Hematopoietic multipotent progenitor cell treated with erythropoietin and hydrocortisone succinate and interleukin-3 and kit ligand, for 6 days (in vitro differentiated cells): ENCODE results near the gene GLRX3.

Experiments used
- DNase-seq: peaks from one replicate; pipeline ENCODE4 v3.0.0-alpha.2; 2015

The GLRX3 gene

DNA sequence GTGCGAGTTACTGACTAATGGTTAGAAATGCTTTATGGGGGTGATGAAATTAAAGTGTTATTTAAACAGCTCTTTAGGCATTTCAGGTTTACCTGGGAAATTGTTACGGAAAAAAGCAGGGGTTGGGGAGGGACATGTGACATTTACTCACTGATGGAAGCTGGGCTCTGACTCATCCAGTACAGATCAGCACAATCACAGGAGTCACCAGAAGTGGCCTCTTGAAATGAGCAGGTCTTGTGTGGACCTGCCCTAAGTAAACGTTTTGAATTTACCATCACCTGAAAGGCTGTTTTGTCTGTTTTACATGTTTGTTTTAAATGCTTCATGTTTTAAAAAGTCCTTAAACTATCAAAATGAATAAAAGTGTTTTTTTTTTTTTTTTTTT is 2.3 kb downstream of the GLRX3 start:
- DNase-seq, result peak; percentile 38

DNA sequence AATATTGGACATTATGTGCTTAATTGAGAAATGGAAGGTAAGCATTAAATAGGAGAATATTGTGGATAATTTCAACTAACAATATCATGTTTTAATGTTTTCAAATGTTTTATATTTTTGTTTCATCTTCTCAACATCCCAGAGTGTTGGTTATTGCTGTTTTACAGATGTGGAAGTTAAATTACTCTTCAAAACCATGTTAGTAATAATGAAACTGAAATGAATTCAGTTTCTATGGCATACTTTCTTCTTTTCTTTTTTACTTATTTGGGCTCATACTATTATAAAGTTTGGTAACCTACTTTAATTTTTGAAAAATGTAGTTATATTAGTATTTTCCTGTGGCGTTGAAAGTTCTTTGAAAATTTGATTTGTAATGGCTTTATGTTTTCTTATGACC is 4.2 kb downstream of the GLRX3 start:
- DNase-seq, result no peak

DNA sequence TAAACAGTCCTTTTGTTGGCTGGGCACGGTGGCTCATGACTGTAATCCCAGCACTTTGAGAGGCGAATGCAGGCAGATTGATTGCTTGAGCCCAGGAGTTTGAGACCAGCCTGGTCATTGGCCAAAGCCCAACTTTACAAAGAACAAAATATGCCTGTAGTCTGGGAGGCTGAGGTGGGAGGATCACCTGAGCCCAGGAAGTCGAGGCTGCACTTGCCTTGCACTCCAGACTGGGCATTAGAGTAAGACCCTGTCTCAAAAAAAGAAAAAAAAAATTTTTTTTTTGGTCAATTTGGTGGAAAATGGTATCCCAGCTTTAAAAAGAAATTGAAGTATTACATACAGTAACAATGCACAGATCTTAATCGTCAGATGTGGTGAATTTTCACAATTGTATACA is 4.8 kb downstream of the GLRX3 start:
- no peak for DNase-seq

DNA sequence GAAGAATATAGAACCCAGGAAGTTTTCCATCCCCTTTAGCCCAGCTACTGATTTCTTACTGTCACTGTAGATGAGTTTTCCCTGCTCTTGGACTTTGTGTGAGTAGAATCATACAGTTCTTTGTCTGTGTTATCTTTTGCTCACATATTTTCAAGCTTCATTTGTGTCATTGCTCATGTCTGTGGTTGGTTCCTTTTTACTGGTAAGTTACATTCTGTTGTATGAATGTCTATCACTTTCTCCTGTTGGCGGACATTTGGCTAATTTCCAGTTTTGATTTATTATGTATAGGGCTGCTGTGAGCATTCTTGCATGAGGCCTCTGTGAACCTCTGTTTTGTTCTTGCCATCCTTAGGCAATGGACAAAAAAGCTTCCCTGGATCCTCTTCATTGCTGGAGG is 5.3 kb downstream of the GLRX3 start:
- peak; percentile 91 for DNase-seq

DNA sequence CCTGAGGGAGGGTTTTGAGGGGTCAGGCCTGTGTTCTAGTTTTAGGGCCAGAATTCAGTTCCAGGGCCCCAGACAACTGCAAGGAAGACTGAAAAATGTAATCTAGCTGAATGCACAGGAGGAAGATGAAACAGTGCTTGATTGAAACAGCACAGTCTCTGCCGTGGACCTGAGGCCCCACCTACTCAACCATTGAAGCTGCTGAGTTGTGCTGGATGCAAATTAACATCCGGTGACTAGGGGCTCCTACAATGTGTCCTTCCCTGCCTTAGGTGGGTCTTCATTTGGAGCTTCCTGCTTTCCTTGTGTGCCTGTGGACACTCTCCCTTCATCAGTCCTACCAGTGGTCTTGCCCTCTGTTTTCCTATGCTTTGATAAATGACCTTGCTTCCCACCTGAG is 5.7 kb downstream of the GLRX3 start:
- no peak for DNase-seq

DNA sequence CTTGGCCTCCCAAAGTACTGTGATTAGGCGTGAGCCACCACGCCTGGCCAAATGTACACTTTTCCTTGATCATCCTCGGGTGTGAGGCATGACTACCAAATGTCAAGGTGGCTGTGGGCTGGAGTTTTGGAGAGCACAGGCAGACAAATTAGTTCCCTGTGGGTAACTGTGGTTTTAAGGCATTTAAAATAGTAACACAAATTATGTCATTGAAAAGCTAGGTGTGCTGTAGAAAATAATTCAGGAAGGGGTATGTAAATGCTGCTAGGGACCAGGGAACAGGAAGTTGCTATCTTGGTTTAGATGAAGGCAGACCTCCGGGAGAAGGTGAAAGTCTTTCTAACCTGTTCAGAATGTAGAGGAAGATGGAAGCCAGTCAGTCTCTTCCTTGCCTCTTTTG is 9.9 kb downstream of the GLRX3 start:
- no peak for DNase-seq

DNA sequence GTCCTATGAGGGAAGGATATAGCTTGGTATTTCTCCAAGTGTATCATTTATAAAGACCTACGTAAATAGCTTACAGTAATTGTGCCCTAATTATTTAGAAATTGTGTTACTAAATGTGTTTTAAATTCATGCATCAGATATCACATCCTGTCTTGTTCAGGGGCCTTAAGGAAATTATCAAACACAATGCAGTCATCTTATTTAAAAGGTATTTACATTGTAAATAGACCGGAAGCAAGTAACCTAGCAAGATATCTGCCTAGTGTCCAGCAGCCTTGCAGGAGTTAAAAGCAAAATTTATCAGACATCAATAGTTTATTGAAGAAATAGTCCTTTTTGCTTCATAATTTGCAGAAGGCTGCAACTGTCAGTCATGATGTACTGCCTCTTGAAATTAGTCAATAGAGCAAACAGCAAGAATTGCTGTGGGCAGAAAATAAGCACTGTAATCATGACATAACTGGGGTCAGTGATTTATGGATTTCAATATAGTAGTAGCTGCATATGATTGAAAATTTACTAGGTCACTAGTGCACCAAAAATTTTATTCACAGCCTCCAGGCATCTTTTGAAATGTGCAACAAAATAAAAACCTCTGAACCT is 23.1 kb downstream of the GLRX3 start:
- DNase-seq, result no peak

DNA sequence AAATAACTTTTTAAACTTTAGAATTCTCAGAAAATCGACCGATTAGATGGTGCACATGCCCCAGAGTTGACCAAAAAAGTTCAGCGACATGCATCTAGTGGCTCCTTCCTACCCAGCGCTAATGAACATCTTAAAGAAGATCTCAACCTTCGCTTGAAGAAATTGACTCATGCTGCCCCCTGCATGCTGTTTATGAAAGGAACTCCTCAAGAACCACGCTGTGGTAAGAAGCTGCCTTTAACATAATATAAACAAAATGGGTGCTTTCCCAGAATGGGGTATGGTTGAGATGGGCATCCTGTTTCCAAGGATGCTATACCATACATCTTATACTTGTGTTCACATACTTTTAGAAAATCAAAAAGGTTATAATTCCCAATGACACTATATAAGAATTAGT is 24.6 kb downstream of the GLRX3 start:
- peak; percentile 49 for DNase-seq

DNA sequence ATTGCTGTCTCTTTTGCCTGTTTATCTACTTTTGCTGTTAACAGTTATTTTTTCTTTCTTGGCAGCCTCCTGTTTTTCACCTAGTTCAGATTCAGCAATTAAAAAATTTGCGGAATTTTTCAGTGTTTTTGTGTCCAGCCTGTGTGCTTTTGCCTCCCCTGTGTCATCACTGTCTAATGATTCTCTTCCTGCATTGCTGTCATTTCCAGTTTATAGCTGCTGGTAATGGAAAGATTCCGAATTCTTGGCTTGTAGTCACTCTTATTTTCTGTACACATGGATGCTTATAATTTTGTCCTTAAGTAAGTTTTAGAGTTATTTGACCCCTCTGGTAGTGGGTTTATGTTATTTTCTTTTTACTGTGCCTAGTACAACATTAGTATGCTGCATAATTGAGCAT is 25.1 kb downstream of the GLRX3 start:
- no peak for DNase-seq

DNA sequence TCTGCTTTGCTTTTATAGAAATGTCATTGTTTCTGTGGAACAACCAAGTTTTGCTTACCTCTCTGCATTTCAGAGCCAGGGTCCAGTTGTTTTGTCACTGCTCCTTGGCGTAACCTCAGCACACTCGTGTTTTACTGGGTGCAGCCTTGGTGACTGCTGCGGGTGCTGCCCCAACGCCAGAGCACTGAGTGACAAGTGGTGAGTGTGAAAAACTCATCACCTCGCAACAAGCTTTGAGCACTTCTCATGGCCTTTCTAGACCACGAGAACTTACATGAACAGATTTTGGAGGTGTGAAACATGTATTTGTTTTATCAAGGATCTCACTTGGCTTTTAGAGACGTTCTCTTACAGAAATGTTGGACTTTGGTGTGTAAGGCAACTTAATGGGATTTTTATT is 31.0 kb downstream of the GLRX3 start:
- no peak for DNase-seq

DNA sequence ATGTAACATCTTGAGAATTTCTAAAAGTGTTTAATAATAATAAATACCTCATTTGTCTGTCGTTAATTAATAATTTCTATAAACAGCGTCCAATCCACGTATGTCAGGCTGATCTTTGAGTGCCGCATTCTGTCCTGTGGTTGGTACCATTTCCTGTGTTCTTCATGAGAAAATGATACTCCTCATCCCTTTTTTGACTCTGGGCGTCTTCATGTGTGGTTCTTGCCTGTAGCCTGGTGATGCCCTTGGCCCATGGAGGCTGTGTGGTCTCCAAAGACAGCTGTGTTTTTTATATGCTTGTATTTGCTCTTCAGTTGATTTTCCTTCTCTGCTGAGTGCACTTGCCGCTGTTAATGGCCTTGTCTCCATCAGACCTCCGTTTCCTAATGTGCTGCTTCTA is 31.5 kb downstream of the GLRX3 start:
- no peak for DNase-seq

DNA sequence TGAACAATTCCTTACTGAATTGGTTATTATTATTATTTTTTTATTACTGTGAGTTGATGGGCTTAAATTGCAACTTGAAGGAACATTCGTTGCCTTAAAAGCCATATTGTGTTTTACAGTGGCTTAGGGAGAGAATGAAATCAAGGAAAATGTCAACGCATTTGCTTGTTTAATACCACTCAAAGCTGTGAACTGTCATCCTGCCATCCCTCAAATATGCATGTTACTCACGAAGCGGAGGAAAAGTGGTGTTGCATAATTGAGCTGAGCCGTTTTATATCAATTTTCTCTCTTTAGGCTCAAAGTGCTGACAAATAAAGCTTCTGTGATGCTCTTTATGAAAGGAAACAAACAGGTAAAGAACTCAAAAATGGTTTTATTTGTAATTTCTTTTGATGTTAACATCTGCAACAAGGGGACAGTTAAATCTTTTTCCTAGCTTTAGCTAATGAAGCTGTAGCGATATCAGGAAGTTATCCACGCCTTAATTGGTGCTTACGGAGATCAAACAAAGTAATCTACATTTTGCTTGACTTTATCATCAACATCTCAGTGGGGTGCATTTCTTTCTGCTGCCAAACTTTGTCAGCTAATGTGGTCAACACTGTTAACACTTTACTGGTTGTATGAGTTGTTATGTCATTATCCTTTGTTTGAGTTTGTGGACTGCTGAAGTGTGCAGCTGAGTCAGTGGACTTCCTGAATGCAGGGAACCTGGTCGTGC is 33.1 kb downstream of the GLRX3 start:
- peak; percentile 19 for DNase-seq

DNA sequence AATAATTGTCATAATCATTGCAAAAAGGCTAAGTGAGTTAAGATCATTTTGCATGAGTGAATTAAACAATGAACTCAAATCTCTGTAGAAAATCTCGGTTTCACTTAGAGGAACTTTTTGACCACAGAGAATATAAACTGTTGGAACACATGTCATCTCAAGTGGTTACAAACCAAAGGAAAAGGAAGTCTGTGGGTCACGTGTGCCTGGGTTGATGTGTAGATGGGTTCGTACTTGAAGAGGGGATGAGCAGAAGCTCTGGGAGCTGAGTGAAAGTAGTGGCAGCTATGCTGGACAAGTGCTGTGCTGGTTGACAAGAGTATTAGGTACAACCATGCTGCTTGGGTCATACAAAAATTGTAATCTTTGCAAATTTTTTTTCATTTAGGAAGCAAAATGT is 35.0 kb downstream of the GLRX3 start:
- DNase-seq, result peak; percentile 64

DNA sequence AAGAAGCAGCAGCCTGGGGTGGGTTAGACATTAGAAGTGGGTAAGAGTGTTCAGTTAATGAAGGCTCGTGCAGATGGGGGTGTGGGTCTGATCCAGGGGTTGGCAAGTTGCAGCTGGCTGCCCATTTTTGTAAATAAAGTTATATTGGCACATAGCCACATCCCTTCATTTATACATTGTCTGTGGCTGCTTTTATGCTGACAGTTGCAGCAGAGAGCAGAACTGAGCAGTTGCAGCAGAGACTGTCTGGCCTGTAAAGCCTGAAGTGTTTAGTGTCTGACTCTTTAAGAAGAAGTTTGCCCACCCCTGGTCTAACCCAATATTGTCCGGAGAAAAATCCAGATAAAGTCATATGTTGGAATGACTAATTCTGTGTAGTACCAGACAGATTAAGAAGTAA is 38.1 kb downstream of the GLRX3 start:
- DNase-seq, result no peak

DNA sequence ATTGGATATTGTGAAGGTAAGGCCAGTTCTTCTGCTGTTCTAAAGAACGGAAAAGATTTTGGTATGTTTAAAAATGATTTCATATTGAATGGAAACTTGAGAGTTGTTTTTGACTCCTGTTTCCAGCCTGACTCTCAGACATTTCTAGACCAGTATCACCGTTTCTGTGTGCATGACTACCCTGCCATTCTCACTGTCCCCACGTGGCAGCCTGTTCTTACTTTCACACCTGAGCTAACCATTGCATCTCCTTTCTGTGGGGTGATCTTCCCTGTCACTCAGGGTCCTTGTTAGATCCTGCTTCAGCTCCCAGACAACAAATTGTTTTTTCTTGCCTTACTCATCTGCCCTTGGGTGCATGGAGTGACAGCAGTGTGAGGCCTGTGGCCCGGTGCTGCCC is 38.9 kb downstream of the GLRX3 start:
- DNase-seq, result no peak

DNA sequence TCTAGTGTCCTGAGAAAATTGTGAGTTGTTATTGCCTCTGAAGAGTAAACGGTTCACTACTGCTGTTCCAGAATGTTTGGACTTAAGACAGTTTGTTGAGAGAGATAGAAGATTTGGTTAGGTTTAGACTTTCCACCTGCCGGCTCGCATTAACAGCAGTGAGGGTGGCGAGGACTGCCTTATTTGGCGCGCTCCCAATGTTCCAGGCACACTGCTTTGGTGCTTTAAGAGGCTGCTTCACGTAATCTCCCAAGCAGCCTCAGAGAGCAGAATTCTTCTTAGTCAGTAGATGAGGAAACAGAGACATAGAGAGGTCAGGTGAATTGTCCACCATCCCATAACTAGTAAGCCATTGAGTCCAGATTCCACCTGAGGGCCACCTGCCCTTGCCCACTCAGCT is 41.1 kb downstream of the GLRX3 start:
- DNase-seq, result no peak

DNA sequence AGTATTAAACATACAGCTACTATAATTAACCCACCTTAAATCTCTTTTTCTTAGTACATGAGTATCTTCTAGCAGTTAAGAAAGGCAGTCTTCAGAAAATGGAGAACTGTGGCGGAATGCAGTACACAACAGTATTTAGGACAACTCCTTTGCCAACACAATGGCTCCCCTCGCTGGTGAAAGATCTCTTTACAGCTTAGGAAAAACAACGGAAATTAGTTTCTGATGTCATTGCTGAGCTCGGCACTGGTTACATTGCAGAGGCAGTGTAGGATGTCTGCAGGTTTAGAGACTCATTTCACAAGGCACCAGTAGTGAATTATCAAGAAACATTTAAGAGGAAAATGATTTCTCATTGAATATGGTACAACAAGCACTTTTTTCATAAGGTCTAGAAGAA is 43.4 kb downstream of the GLRX3 start:
- DNase-seq, result peak; percentile 78

DNA sequence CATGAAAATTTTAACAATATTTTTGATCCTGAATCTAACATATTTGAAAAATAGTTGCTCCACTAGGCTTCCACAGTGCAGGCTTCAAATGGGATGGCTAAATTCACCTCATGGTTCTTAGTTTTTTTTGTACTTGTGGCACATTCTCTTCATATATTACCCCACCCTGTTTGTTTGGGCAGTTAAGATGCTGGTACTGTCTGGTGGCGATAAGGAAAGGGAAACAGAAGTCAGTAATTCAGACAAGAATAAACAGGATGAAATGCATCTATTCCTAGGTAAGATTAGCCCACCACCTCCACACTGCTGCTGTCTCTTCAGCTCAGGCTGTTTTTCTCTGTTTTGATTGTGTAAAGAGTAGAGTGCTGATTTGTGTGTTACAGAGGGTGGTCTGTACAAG is 44.2 kb downstream of the GLRX3 start:
- peak; percentile 58 for DNase-seq

DNA sequence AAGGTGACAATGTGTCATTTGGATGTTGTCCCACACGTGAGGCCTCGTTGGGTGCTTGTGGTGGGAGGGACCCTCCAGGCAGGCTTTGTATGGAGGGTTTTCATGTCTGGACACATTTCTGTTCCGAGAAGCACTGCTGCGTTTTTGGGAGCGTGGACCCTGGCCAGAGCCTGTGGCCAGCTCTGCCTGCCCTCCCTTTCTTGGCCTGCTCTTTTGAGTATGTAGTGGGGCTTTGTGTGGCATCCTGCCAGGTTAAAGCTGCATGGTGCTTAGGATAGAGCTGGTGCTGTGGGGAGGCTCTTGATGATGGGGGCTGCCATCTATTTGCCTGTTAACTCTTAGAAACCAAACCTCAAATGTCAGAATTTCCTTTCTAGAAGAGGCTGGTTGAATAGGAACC is 45.7 kb downstream of the GLRX3 start:
- DNase-seq, result no peak

DNA sequence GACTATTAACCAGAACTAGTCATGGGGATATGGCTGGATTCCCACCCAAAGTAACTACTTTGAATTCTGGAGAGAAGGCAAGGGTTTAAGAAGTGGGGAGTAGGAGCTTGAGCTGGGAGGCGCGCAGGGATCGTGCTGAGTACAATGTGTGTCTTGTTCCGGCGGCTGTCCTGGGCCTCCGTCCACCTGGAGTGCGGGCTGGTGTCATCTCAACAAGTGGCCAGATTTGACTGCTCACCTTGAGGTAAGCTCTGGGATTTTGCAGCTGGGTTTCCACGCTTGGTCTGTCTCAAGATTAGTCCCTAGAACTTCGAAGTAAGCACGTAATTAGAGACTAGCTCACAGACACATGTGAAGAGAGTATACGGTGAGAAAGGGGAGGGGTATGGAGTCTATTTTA is 49.4 kb downstream of the GLRX3 start:
- no peak for DNase-seq

DNA sequence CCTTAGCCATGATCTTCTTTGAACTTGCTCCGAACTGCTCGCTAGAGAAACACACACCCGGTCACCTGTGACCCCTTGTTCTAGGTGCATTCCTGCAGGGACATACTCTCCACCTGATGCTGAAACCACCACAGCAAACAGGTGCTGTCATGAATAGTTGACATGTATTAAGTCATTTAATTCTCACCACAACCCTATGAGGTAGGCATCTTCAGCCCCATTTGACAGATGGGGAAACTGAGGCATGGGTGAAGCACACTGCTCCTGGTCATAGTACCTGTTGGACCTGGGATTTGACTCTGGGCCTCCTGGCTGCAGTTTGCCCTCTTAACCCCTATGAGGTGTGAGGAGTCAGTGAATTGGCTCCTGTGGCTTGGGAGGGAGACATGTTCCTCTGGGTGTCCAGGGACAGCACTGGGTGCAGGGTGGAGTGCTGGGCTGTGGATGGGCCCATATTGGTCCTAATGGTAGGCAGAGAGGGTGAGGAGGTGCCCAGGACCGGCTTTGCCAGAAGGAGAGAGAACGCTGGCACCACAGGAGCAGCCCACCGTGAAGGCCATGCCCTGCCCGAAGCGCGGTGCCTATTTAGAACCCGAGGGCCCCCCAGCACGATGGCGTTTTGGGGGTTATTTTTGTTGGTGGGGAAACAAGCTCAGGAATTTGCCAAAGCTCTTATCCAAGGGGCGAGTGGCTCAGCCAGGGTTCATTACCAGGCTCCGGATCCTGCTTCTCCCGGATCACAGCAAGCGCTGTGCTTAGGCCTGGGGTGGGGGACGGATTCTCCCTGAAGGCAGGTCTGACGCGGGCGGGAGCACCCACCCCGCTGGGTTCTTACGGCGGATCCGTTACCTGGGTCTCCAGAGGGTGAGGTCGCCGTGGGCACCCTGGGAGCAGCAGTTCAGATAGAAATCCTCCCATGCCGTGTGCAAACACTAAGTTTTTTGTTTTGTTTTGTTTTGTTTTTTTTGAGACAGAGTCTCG is 52.3 kb downstream of the GLRX3 start:
- no peak for DNase-seq

DNA sequence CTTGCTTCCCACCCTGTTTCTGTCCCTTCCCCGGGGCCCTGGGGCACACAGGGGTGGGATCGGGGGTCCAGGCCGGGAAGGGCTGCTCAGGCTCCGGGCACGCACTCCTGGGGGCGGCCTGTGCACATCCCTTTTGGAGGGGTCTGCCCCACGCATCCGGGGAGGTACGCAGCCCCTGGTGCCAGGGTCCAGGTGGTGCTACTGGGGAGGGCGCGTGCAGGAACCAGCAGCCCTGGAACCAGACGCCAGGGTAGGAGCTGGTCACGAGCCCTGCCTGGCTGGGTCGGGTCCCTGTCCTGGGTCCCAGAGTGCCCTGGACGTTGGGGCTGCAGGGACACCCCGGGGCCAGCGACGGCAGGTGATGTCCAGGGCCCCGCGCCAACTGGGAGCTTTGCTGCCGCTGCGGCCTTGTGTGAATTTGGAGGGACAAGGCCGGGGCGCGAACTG is 53.4 kb downstream of the GLRX3 start:
- no peak for DNase-seq

DNA sequence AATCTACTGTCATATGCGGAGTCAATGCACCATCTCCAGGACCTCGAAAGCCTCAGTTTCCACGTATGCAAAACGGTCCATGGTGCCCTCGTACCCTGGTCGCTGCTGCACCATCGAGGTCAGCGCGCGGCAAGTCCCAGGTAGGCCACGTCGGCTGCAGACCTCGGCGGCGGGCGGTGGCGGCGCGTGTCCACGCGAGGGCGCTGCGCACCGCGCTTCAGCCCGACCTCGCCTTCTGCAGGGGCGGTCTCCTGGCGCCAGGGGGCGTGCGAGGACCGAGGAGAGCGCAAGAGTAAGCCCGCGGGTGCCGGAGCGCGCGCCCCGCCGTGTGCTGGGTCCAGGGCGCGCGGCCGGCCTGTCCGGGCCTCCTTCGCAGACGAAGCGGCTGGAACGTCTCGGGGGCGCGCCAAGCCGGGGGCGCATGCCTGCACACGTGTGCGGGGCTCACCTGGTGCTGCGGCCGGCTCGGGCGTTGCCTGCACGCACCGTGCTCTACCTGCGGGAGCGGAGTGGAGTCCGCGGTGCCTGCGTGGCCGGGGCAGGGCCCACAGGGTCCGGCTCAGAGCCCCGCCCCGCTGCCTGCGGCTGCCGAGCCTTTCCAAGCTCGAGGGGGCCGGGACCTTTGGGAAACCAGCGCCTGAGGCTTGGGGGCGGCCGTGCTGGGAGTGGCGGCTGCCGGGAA is 54.0 kb downstream of the GLRX3 start:
- peak; percentile 86 for DNase-seq
